SK-N-SH treated with all-trans-retinoic acid at 6 μM for 48 hours (cell line): ENCODE data around the gene PLA2G6.

Experiments used
- ESRRG ChIP-seq: fragments of 250-450 bp; sonication (Bioruptor Pico); IDR thresholded peaks from 2 replicates; pipeline ENCODE4 v1.6.1; 2021; ENCODE audit warnings: mild to moderate bottlenecking
- ZC3H10 ChIP-seq: fragments of 250-450 bp; sonication (Bioruptor Pico); IDR thresholded peaks from 2 replicates; pipeline ENCODE4 v1.5.1; 2021; ENCODE audit warnings: mild to moderate bottlenecking, moderate library complexity
- ZFP30 ChIP-seq: fragments of 450-650 bp; formaldehyde crosslinking; IDR thresholded peaks from 2 replicates; pipeline ENCODE4 v1.5.0; 2022; ENCODE audit warnings: mild to moderate bottlenecking, moderate library complexity
- TF ChIP-seq, protein P1 (sequence below): fragments of 250-450 bp; sonication (Bioruptor Pico); IDR thresholded peaks from 2 replicates; pipeline ENCODE4 v1.8.0; 2020; ENCODE audit warnings: mild to moderate bottlenecking, moderate library complexity, borderline replicate concordance

DNA sequence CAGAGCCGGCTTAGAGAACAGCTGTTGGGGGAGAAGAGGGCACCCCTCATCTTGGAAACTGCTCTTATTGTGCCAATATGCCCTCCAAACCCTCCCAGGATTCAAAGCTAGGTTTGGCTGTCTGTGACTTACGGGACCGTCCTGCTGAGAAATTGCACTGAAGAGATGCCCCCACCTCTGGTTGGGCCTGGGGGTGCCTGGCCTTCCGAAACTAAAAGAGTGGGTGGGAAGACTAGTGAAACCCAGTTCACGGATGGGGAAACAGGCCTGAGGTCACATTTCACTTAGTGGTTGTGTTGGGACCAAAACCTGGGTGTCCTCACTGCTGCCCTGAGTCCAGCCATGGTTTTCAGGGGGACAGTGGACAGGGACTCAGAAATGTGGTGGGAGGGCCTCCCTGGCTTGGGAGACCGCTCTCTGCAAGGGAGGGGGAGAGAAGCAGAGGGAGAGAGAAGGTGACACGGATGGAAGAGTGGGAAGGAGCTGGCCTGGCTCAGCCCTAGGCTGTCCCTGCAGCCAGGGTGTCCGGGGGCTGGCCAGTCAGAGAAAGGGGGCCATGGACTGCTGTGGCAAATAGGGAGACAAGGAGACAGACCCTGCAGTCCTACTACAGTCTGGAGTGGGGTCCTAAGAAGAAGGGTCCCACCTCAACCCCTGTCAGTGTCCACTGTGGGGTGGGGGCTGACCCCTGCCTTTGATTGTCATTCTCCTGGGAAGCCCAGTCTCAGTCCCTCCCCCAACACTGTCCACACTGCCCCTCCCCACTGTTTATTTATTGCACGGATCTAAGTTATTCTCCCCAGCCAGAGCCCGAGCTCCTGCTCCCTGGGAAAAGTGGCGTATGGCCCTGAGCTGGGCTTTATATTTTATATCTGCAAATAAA lies 33.8 kb upstream of the PLA2G6 start:
- TF ChIP-seq ZC3H10 (CRISPR knock-in tag) (no peak), ZFP30 (CRISPR knock-in tag) (no peak), ESRRG (CRISPR knock-in tag) (no peak)
- TF ChIP-seq, protein P1, sequence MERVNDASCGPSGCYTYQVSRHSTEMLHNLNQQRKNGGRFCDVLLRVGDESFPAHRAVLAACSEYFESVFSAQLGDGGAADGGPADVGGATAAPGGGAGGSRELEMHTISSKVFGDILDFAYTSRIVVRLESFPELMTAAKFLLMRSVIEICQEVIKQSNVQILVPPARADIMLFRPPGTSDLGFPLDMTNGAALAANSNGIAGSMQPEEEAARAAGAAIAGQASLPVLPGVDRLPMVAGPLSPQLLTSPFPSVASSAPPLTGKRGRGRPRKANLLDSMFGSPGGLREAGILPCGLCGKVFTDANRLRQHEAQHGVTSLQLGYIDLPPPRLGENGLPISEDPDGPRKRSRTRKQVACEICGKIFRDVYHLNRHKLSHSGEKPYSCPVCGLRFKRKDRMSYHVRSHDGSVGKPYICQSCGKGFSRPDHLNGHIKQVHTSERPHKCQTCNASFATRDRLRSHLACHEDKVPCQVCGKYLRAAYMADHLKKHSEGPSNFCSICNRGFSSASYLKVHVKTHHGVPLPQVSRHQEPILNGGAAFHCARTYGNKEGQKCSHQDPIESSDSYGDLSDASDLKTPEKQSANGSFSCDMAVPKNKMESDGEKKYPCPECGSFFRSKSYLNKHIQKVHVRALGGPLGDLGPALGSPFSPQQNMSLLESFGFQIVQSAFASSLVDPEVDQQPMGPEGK (CRISPR knock-in tag) = no peak
